A673 (cell line): ENCODE results near the gene BHLHA15. TPM values are rescaled to one million over a fixed set of nuclear protein-coding genes. Genes with fewer than 3 reads are reported as not detected.

ENCODE experiments used
- BruUV-seq: library from RNA; stranded (reverse); fragments of 400-500 nt; replicated peaks from 2 replicates; lab custom pipeline; 2021; lab: Mats Ljungman, UMichigan
- CTCF ChIA-PET: fragments of 300-600 bp; sonication (Branson Sonifier 250); formaldehyde crosslinking; loops from one replicate; lab custom pipeline; 2022; ENCODE audit warnings: antibody characterized with exemption; lab: Charles Lee
- POLR2A ChIA-PET: fragments of 300-600 bp; sonication (Branson Sonifier 250); formaldehyde crosslinking; loops from one replicate; lab custom pipeline; 2022; ENCODE audit warnings: antibody characterized with exemption; ENCODE audit not compliant: low non-redundant PET; lab: Charles Lee
- DNase-seq: peaks from one replicate; pipeline ENCODE4 v3.0.0-alpha.2; 2015; ENCODE audit warnings: low spot score
- H3K27ac ChIP-seq: fragments of 200-600 bp; sonication (generic); 2 replicates; pipeline ENCODE4 v1.5.1; 2016; ENCODE audit warnings: mixed run types, low read depth, mild to moderate bottlenecking, mixed read lengths, antibody characterized with exemption, low read length; ENCODE audit not compliant: poor library complexity, severe bottlenecking
- H3K27me3 ChIP-seq: fragments of 200-600 bp; sonication (generic); replicated peaks from 2 replicates; pipeline ENCODE4 v1.6.1; 2017; ENCODE audit warnings: mixed run types, low read depth, mild to moderate bottlenecking, mixed read lengths, antibody characterized with exemption, low read length; ENCODE audit not compliant: insufficient read depth, poor library complexity
- H3K36me3 ChIP-seq: fragments of 200-600 bp; sonication (generic); 2 replicates; pipeline ENCODE4 v1.6.1; 2016; ENCODE audit warnings: mixed run types, mild to moderate bottlenecking, mixed read lengths, antibody characterized with exemption, low read length; ENCODE audit not compliant: insufficient read depth, poor library complexity, severe bottlenecking
- H3K4me1 ChIP-seq: fragments of 200-600 bp; sonication (generic); 2 replicates; pipeline ENCODE4 v1.6.1; 2017; ENCODE audit warnings: mixed run types, mild to moderate bottlenecking, mixed read lengths, antibody characterized with exemption, low read length; ENCODE audit not compliant: insufficient read depth, poor library complexity, severe bottlenecking
- H3K4me3 ChIP-seq: fragments of 200-600 bp; sonication (generic); 2 replicates; pipeline ENCODE4 v1.5.1; 2016; ENCODE audit warnings: low read depth, mixed run types, mild to moderate bottlenecking, mixed read lengths, low read length; ENCODE audit not compliant: poor library complexity, severe bottlenecking
- H3K9me3 ChIP-seq: fragments of 200-600 bp; sonication (generic); 2 replicates; pipeline ENCODE4 v1.6.1; 2016; ENCODE audit warnings: mixed run types, low read depth, mild to moderate bottlenecking, mixed read lengths, antibody characterized with exemption, low read length; ENCODE audit not compliant: poor library complexity, severe bottlenecking
- EZH2 ChIP-seq: fragments of 200-600 bp; sonication (generic); IDR thresholded peaks from 2 replicates; pipeline ENCODE4 v1.6.1; 2017; ENCODE audit warnings: borderline replicate concordance, low read depth, mild to moderate bottlenecking, mixed read lengths, antibody characterized with exemption, low read length; ENCODE audit not compliant: poor library complexity, severe bottlenecking
- intact Hi-C: fragments of 100-400 bp; cut with micrococcal nuclease; formaldehyde crosslinking; loops from one replicate; pipeline ENCODE4 v1.10.0; 2022; ENCODE audit not compliant: unreplicated experiment
- total RNA-seq: library from RNA; stranded (reverse); gene quantifications from 2 replicates; pipeline ENCODE4 v1.2.3, GENCODE V29; 2021
- TF ChIP-seq, protein P1 (sequence below): fragments of 300-800, 200-600 bp; sonication (generic); conservative IDR thresholded peaks from 2 replicates; pipeline ENCODE4 v1.5.1; 2017; ENCODE audit warnings: low read depth, mild to moderate bottlenecking, antibody characterized with exemption, low read length, moderate library complexity, mixed read lengths

BHLHA15 gene
- total RNA-seq, 1 experiment from 2014 or later: 0.64 TPM

DNA sequence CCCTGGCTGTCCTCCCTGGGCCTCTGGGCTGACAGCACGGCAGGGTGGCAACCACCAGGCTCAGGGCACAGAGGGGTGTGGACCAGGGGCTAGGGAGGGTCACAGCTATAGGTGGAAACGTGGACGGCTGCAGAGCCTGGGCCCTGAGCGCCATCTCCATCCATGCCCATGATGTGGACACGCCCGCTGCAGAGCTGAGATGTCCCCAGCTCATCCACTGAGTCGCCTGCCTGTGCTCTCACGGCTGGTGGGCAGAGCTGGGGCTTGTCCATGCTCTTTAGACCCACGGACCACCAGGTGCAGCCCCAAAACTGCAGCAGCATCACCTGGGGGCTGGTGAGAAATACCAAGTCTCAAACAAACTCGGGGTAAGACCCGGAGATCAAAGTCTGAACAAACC is 24.7 kb downstream of the BHLHA15 start:
- no peak for TF ChIP-seq EZH2
- TF ChIP-seq, protein P1, sequence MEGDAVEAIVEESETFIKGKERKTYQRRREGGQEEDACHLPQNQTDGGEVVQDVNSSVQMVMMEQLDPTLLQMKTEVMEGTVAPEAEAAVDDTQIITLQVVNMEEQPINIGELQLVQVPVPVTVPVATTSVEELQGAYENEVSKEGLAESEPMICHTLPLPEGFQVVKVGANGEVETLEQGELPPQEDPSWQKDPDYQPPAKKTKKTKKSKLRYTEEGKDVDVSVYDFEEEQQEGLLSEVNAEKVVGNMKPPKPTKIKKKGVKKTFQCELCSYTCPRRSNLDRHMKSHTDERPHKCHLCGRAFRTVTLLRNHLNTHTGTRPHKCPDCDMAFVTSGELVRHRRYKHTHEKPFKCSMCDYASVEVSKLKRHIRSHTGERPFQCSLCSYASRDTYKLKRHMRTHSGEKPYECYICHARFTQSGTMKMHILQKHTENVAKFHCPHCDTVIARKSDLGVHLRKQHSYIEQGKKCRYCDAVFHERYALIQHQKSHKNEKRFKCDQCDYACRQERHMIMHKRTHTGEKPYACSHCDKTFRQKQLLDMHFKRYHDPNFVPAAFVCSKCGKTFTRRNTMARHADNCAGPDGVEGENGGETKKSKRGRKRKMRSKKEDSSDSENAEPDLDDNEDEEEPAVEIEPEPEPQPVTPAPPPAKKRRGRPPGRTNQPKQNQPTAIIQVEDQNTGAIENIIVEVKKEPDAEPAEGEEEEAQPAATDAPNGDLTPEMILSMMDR: no peak
- H3K4me1 ChIP-seq: no peaks in the 10 kb centered on the region
- ChIA-PET CTCF (no interaction called here), POLR2A (no interaction called here)
- intact Hi-C loops: no loop called here
- no peak overlapping the region for H3K27ac ChIP-seq
- no peaks in the 10 kb centered on the region for H3K9me3 ChIP-seq
- no peak overlapping the region for H3K4me3 ChIP-seq
- no peak for DNase-seq
- no peaks in the 10 kb centered on the region for H3K36me3 ChIP-seq
- BruUV-seq: no TSS peak
- no peaks in the 10 kb centered on the region for H3K27me3 ChIP-seq

DNA sequence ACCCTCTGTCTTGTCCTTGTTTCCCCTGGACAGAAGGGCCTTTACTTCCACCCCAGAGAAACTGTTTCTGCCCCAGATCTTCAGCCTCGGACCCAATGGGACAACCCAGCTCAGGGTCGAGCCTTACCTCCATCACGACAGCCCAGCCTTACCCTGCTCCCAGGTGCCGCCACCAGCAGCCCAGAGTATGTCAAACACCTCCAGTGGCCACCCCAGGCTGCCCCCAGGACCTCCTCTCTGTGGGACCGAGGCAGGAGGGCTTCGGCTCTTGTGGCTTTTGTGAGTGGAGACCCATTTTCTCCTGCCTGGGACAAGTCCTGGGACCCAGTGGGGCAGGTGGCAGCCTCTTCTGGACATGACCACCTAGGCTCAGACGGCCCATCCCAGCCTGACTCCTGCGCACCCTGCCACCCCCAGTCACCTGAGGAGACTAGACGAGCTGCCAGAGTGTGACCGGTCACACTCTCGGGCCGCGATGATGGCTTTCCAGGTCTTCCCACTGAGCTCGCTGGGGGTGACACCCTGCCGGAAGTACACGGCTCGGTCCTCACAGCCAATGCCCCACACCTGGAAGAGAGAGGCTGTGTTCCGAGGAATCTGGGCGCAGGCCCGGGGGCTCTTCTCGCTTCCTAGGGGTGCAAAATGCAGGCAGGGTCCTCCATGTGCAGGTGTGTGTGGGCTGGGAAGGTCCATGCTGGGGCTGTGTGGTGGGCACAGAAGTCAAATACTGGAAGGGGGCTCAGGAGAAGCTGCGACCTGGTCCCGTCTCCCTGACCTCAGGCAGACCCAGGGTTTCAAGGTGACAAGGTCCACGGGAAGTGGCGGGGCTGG is 25.3 kb downstream of the BHLHA15 start:
- BruUV-seq: no TSS peak
- ChIA-PET POLR2A (no interaction called here), CTCF (no interaction called here)
- DNase-seq: no peak
- H3K4me1 ChIP-seq: no peaks in the 10 kb centered on the region
- intact Hi-C loops: no loop called here
- H3K9me3 ChIP-seq: no peaks in the 10 kb centered on the region
- no peaks in the 10 kb centered on the region for H3K36me3 ChIP-seq
- H3K27ac ChIP-seq: no peak overlapping the region
- no peaks in the 10 kb centered on the region for H3K27me3 ChIP-seq
- TF ChIP-seq EZH2: no peak
- TF ChIP-seq, protein P1: no peak
- no peak overlapping the region for H3K4me3 ChIP-seq

DNA sequence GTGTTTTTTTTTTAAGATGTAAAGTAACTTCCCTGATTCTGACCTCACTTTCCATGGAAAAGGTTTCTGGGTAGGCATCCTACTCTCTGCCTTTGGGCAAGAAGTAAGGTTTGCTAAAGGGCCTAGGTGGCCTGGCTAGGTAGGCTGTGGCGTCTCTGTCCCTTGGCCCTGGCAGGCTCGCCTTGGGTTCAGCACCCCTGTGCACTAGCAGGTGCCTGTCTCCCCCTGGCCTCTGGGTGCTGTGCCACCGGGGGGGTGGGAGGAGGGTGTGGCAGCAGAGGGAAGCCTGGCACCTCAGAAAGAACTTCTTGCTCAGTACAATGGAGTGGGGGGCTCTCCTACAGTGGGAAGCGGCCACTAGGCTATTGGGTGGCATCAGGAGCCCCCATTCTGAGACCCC is 26.8 kb downstream of the BHLHA15 start:
- BruUV-seq: no TSS peak
- POLR2A ChIA-PET: no interaction called here
- CTCF ChIA-PET: no interaction called here
- Histone ChIP-seq H3K27ac (no peak overlapping the region), H3K36me3 (no peaks in the 10 kb centered on the region), H3K4me1 (no peaks in the 10 kb centered on the region), H3K27me3 (no peaks in the 10 kb centered on the region), H3K9me3 (no peaks in the 10 kb centered on the region), H3K4me3 (no peak overlapping the region)
- DNase-seq: no peak
- intact Hi-C loops: no loop called here
- TF ChIP-seq, protein P1: no peak
- no peak for TF ChIP-seq EZH2
